HFFc6 (cell line): ENCODE results near the gene SLC5A12. TPM values are rescaled to one million over a fixed set of nuclear protein-coding genes. Genes with fewer than 3 reads are reported as not detected.

Experiments
- DNase-seq: peaks from one replicate; pipeline ENCODE4 v3.0.0-alpha.2; 2018
- H3K27ac Mint-ChIP-seq: 2 replicates; pipeline ENCODE4 v1.8.0; 2020; ENCODE audit warnings: mild to moderate bottlenecking, mixed read lengths
- H3K27me3 Mint-ChIP-seq: 2 replicates; pipeline ENCODE4 v1.8.0; 2021; ENCODE audit warnings: mild to moderate bottlenecking, moderate library complexity, mixed read lengths; ENCODE audit not compliant: insufficient read depth
- H3K36me3 Mint-ChIP-seq: 2 replicates; pipeline ENCODE4 v1.8.0; 2021; ENCODE audit warnings: low read depth, mixed read lengths
- H3K4me1 Mint-ChIP-seq: 2 replicates; pipeline ENCODE4 v1.8.0; 2020; ENCODE audit warnings: low read depth, mixed read lengths
- H3K4me3 Mint-ChIP-seq: 2 replicates; pipeline ENCODE4 v1.8.0; 2020; ENCODE audit warnings: mild to moderate bottlenecking, moderate library complexity, mixed read lengths
- H3K9me3 Mint-ChIP-seq: 2 replicates; pipeline ENCODE4 v1.8.0; 2020; ENCODE audit warnings: mild to moderate bottlenecking, mixed read lengths
- CTCF ChIP-seq: fragments of 200-600 bp; sonication (generic); IDR thresholded peaks from 2 replicates; pipeline ENCODE4 v1.5.0; 2021; ENCODE audit warnings: antibody characterized with exemption, mild to moderate bottlenecking
- total RNA-seq, 6 experiments: library from RNA; stranded (reverse); fragmentation: NEBNext Ultra II Directional; extraction: Animal tissue kit (Norgen Biotek cat#: 25700); gene quantifications; 2 replicates in 1 of 6; 3 replicates in 5 of 6; pipeline ENCODE4 v1.2.3, GENCODE V29; 2021

The SLC5A12 gene
- total RNA-seq, 6 experiments from 2014 or later = not detected

- peaks cover 12% of the 10 kb centered on the region; the same call in 1 of the 2 replicates for H3K4me1 Mint-ChIP-seq
- no peak for TF ChIP-seq CTCF
- no peaks in the 10 kb centered on the region for H3K36me3 Mint-ChIP-seq
- H3K27ac Mint-ChIP-seq = no peak overlapping the region
- H3K27me3 Mint-ChIP-seq = peaks cover 17% of the 10 kb centered on the region
- H3K4me3 Mint-ChIP-seq = no peak overlapping the region
- no peak for DNase-seq
- H3K9me3 Mint-ChIP-seq = no peaks in the 10 kb centered on the region
Measured at GRCh38 chr11:26726960-26727359, 5.1 kb upstream of the SLC5A12 start.

GRCh38 chr11:26719998-26720397 is 1.9 kb downstream of the SLC5A12 start:
- Mint-ChIP-seq H3K4me1 (no peaks in the 10 kb centered on the region), H3K9me3 (no peaks in the 10 kb centered on the region), H3K4me3 (no peak overlapping the region), H3K27me3 (peaks cover 14% of the 10 kb centered on the region), H3K27ac (no peak overlapping the region), H3K36me3 (no peaks in the 10 kb centered on the region)
- TF ChIP-seq CTCF = no peak
- DNase-seq = no peak

- DNase-seq = no peak
- no peak for TF ChIP-seq CTCF
- no peak overlapping the region for H3K4me3 Mint-ChIP-seq
- no peaks in the 10 kb centered on the region for H3K9me3 Mint-ChIP-seq
- H3K27ac Mint-ChIP-seq = no peak overlapping the region
- no peaks in the 10 kb centered on the region for H3K4me1 Mint-ChIP-seq
- H3K27me3 Mint-ChIP-seq = peaks cover 12% of the 10 kb centered on the region
- no peaks in the 10 kb centered on the region for H3K36me3 Mint-ChIP-seq
Measured at GRCh38 chr11:26719289-26719973, 2.4 kb downstream of the SLC5A12 start.

GRCh38 chr11:26717771-26718170 is 4.1 kb downstream of the SLC5A12 start:
- Mint-ChIP-seq H3K4me3 (no peak overlapping the region), H3K27me3 (peaks cover 13% of the 10 kb centered on the region), H3K36me3 (no peaks in the 10 kb centered on the region), H3K9me3 (no peaks in the 10 kb centered on the region), H3K4me1 (no peaks in the 10 kb centered on the region), H3K27ac (no peak overlapping the region)
- no peak for DNase-seq
- no peak for TF ChIP-seq CTCF

GRCh38 chr11:26715133-26715532 is 6.7 kb downstream of the SLC5A12 start:
- Mint-ChIP-seq H3K4me3 (no peak overlapping the region), H3K27ac (no peak overlapping the region), H3K4me1 (no peaks in the 10 kb centered on the region), H3K36me3 (no peaks in the 10 kb centered on the region), H3K9me3 (no peaks in the 10 kb centered on the region), H3K27me3 (peaks cover 9% of the 10 kb centered on the region; the same call in 1 of the 2 replicates)
- TF ChIP-seq CTCF = no peak
- no peak for DNase-seq
